HepG2 (cell line): ENCODE measurements around the gene ACACA. TPM values are rescaled to one million over a fixed set of nuclear protein-coding genes. Genes with fewer than 3 reads are reported as not detected.

Experiments
- ATAC-seq: fragments of 200-7000 bp; cut with Tn5 transposase; 3 replicates; pipeline ENCODE4 v1.9.1; 2020; ENCODE audit warnings: mild to moderate bottlenecking, moderate library complexity
- BruUV-seq: library from RNA; stranded (reverse); fragments of 400-500 nt; replicated peaks from 2 replicates; lab custom pipeline; 2021; lab: Mats Ljungman, UMichigan
- CTCF ChIA-PET: fragments of 300-600 bp; formaldehyde crosslinking; extraction: SDS; loops from one replicate; lab custom pipeline; 2021; ENCODE audit warnings: low total read pairs, inconsistent platforms, low intra/inter-chr PET ratio; lab: Yijun Ruan, JAX
- POLR2A ChIA-PET: fragments of 350-600 bp; sonication (Branson Sonifier 250); formaldehyde crosslinking; loops from one replicate; lab custom pipeline; 2020; ENCODE audit warnings: antibody characterized with exemption, inconsistent platforms; lab: Yijun Ruan, JAX
- DNase-seq: peaks from one replicate; pipeline ENCODE4 v3.0.0-alpha.2; 2015; ENCODE audit warnings: low spot score
- FAIRE-seq: peaks from 3 replicates; lab custom pipeline; 2011; peaks lifted over from hg19 to GRCh38; lab: Jason Lieb, UNC
- H2AFZ ChIP-seq: one replicate; pipeline ENCODE4 v1.6.1; 2011; ENCODE audit warnings: low read length, inconsistent platforms
- H3K27ac ChIP-seq: fragments of 300-600 bp; 3 replicates; pipeline ENCODE4 v1.8.0; 2011; ENCODE audit warnings: mixed run types, mild to moderate bottlenecking, mixed read lengths, low read length, inconsistent platforms; ENCODE audit not compliant: insufficient read depth; ENCODE audit errors: extremely low read length
- H3K27me3 ChIP-seq, 2 experiments: fragments of 200-600 bp in 1 of 2; 2 replicates in 1 of 2; 3 replicates in 1 of 2; pipeline versions ENCODE4 v1.6.0 to v1.8.0; 2011; ENCODE audit warnings: low read length in 2 of 2, mild to moderate bottlenecking in 2 of 2, moderate library complexity in 2 of 2, inconsistent platforms in 1 of 2; ENCODE audit not compliant: insufficient read depth in 2 of 2, control insufficient read depth in 1 of 2
- H3K36me3 ChIP-seq, 2 experiments: fragments of 200-600 bp in 1 of 2; replicated peaks in 1 of 2; 2 replicates in 1 of 2; 3 replicates in 1 of 2; pipeline versions ENCODE4 v1.5.1 to v1.8.0; 2011; ENCODE audit warnings: low read length in 2 of 2, inconsistent platforms in 1 of 2; ENCODE audit not compliant: insufficient read depth in 2 of 2, control insufficient read depth in 1 of 2
- H3K4me1 ChIP-seq: 2 replicates; pipeline ENCODE4 v1.5.1; 2012; ENCODE audit warnings: low read length, inconsistent platforms; ENCODE audit not compliant: insufficient read depth
- H3K4me2 ChIP-seq: 2 replicates; pipeline ENCODE4 v1.6.0; 2011; ENCODE audit warnings: low read depth, low read length, inconsistent platforms
- H3K4me3 ChIP-seq, 3 experiments: fragments of 200-600 bp in 1 of 3; sonication (generic), shearing (Covaris generic) in 1 of 3; replicated peaks in 1 of 3; 2 replicates each; pipeline ENCODE4 v1.5.1; 2011 to 2016; ENCODE audit warnings: low read length in 3 of 3, inconsistent platforms in 2 of 3, low read depth in 2 of 3, mild to moderate bottlenecking in 2 of 3, control low read depth in 1 of 3, mixed read lengths in 1 of 3; ENCODE audit not compliant: insufficient read depth in 1 of 3
- H3K79me2 ChIP-seq: one replicate; pipeline ENCODE4 v1.6.1; 2011; ENCODE audit warnings: low read length, inconsistent platforms; ENCODE audit not compliant: insufficient read depth
- H3K9ac ChIP-seq: 2 replicates; pipeline ENCODE4 v1.6.0; 2011; ENCODE audit warnings: mild to moderate bottlenecking, low read depth, low read length, inconsistent platforms; ENCODE audit not compliant: insufficient read depth
- H3K9me3 ChIP-seq: 2 replicates; pipeline ENCODE4 v1.5.1; 2012; ENCODE audit warnings: mild to moderate bottlenecking, low read length
- H4K20me1 ChIP-seq: 2 replicates; pipeline ENCODE4 v1.6.0; 2011; ENCODE audit warnings: inconsistent platforms, mild to moderate bottlenecking, low read length, moderate library complexity; ENCODE audit not compliant: insufficient read depth
- ATF3 ChIP-seq: sonication (generic); formaldehyde crosslinking; IDR thresholded peaks from 2 replicates; pipeline ENCODE4 v1.4.0; 2020; ENCODE audit warnings: missing genetic modification reagents
- ATM ChIP-seq: fragments of 450-650 bp; IDR thresholded peaks from 2 replicates; pipeline ENCODE4 v1.7.1; 2017; ENCODE audit warnings: mild to moderate bottlenecking, borderline replicate concordance
- HBP1 ChIP-seq: IDR thresholded peaks from 2 replicates; pipeline ENCODE4 v1.6.1; 2016; ENCODE audit warnings: low read depth, control low read depth
- PPARG ChIP-seq: conservative IDR thresholded peaks from 2 replicates; pipeline ENCODE4 v1.6.1; 2016; ENCODE audit warnings: missing biosample characterization, missing genetic modification reagents
- REPIN1 ChIP-seq: sonication (generic); formaldehyde crosslinking; IDR thresholded peaks from 2 replicates; pipeline ENCODE4 v1.8.0; 2022; ENCODE audit warnings: missing genetic modification reagents, low read depth, mild to moderate bottlenecking, borderline replicate concordance
- SIN3B ChIP-seq: fragments of 150-350 bp; IDR thresholded peaks from 2 replicates; pipeline ENCODE4 v1.6.1; 2014; ENCODE audit warnings: low read length
- SSRP1 ChIP-seq: IDR thresholded peaks from 2 replicates; pipeline ENCODE4 v1.6.1; 2016; ENCODE audit warnings: control low read depth
- SUZ12 ChIP-seq: fragments of 150-350 bp; IDR thresholded peaks from 2 replicates; pipeline ENCODE4 v1.6.1; 2014; ENCODE audit warnings: low read depth, low read length
- TBL1XR1 ChIP-seq: fragments of 150-350 bp; IDR thresholded peaks from 2 replicates; pipeline ENCODE4 v1.6.1; 2014; ENCODE audit warnings: borderline replicate concordance, low read length; ENCODE audit not compliant: partially characterized antibody
- THRA ChIP-seq: sonication (generic); formaldehyde crosslinking; IDR thresholded peaks from 2 replicates; pipeline ENCODE4 v1.4.0; 2020; ENCODE audit warnings: missing genetic modification reagents, borderline replicate concordance
- ZBTB34 ChIP-seq: sonication (generic); formaldehyde crosslinking; IDR thresholded peaks from 2 replicates; pipeline ENCODE4 v1.8.0; 2022; ENCODE audit warnings: mild to moderate bottlenecking, missing genetic modification reagents
- ZFP1 ChIP-seq: IDR thresholded peaks from 2 replicates; pipeline ENCODE4 v1.6.1; 2016
- ZFP36L1 ChIP-seq: sonication (generic); formaldehyde crosslinking; IDR thresholded peaks from 2 replicates; pipeline ENCODE4 v1.8.0; 2022; ENCODE audit warnings: mild to moderate bottlenecking, missing genetic modification reagents, moderate library complexity
- ZNF180 ChIP-seq: sonication (generic); formaldehyde crosslinking; IDR thresholded peaks from 2 replicates; pipeline ENCODE4 v1.4.0; 2020; ENCODE audit warnings: low read depth, missing genetic modification reagents, borderline replicate concordance
- ZNF275 ChIP-seq: sonication (generic); formaldehyde crosslinking; IDR thresholded peaks from 2 replicates; pipeline ENCODE4 v1.8.0; 2022; ENCODE audit warnings: missing genetic modification reagents, mild to moderate bottlenecking, inconsistent platforms, borderline replicate concordance
- ZNF280B ChIP-seq: sonication (generic); formaldehyde crosslinking; IDR thresholded peaks from 2 replicates; pipeline ENCODE4 v1.5.0; 2020; ENCODE audit warnings: missing genetic modification reagents, mild to moderate bottlenecking, borderline replicate concordance
- ZNF891 ChIP-seq: sonication (generic); formaldehyde crosslinking; IDR thresholded peaks from 2 replicates; pipeline ENCODE4 v1.5.0; 2020; ENCODE audit warnings: mild to moderate bottlenecking, missing genetic modification reagents
- WGBS: methylation state at CpG from one replicate; pipeline ENCODE4 v1.1.6; 2017; ENCODE audit warnings: low lambda C conversion rate; 5-methylcytosine and 5-hydroxymethylcytosine counted together
- in situ Hi-C: cut with HindIII; loops from 2 replicates; pipeline ENCODE4 v1.10.0; 2017; ENCODE audit warnings: low pct_unique_long_range_greater_than_20kb; ENCODE audit not compliant: extremely low pct_ligation_motif_present
- intact Hi-C: fragments of 100-400 bp; cut with micrococcal nuclease; formaldehyde crosslinking; loops from one replicate; pipeline ENCODE4 v1.10.0; 2022; ENCODE audit not compliant: unreplicated experiment
- polyA plus RNA-seq, 8 experiments: library from polyadenylated mRNA; depleted of rRNA in 3 of 8; stranded (reverse) in 7 of 8; unstranded in 1 of 8; fragments of >200 nt; fragmentation: Illumina TruSeq in 4 of 8; extraction: Trizol in 4 of 8; gene quantifications; 2 replicates each; pipeline versions ENCODE4 v1.2.1 to v1.2.3, GENCODE V29; 2011 to 2016; ENCODE audit warnings: low read depth in 4 of 8, missing spikeins in 1 of 8, mixed read lengths in 1 of 8; ENCODE audit not compliant: insufficient read depth in 1 of 8
- total RNA-seq, 5 experiments: library from RNA; depleted of rRNA; stranded (reverse); fragments of >200 nt; fragmentation: Illumina TruSeq; extraction: Trizol; gene quantifications; 2 replicates each; pipeline ENCODE4 v1.2.3, GENCODE V29; 2016; ENCODE audit warnings: low read depth in 1 of 5

ACACA gene
- total and polyA plus RNA-seq, 2 of the 13 experiments (the other 11 are each of a cell fraction or from before 2014, with no cell fraction given) = 39.2 to 47.2 TPM

GRCh38 chr17:37400505-37400904 is 6.1 kb downstream of the ACACA start (continued):
- no peak for TF ChIP-seq HBP1 (CRISPR knock-in tag)
- TF ChIP-seq PPARG (CRISPR knock-in tag) = no peak
- TF ChIP-seq REPIN1 = no peak
- TF ChIP-seq ZNF891 (CRISPR knock-in tag) = no peak
- TF ChIP-seq SUZ12 = no peak
- TF ChIP-seq THRA (CRISPR knock-in tag) = no peak

- ATAC-seq (no peak), DNase-seq (no peak), FAIRE-seq (no peak)
- intact Hi-C loops (no loop called here), in situ Hi-C loops (no loop called here)
- Histone ChIP-seq H3K27me3 (no peaks in the 10 kb centered on the region), H3K4me1 (peaks cover 16% of the 10 kb centered on the region), H3K4me2 (no peak overlapping the region), H3K27ac (no peak overlapping the region), H4K20me1 (no peaks in the 10 kb centered on the region), H3K9me3 (no peaks in the 10 kb centered on the region), H3K79me2 (peaks cover 3% of the 10 kb centered on the region), H3K4me3 (no peak overlapping the region), H2AFZ (no peak overlapping the region), H3K9ac (no peak overlapping the region), H3K36me3 (no peaks in the 10 kb centered on the region)
- WGBS = 95% methylated on average over 5 of the region's 5 CpGs
- BruUV-seq = no TSS peak
- ChIA-PET CTCF (no interaction called here), POLR2A (no interaction called here)
- TF ChIP-seq TBL1XR1 (no peak), ZBTB34 (no peak), SSRP1 (CRISPR knock-in tag) (no peak), ZNF180 (CRISPR knock-in tag) (no peak), ATF3 (CRISPR knock-in tag) (no peak), ZNF275 (no peak), ATM (no peak), ZFP36L1 (CRISPR knock-in tag) (no peak), ZFP1 (CRISPR knock-in tag) (no peak), SIN3B (no peak), ZNF280B (CRISPR knock-in tag) (no peak)
Measured at GRCh38 chr17:37399265-37399803, 7.3 kb downstream of the ACACA start.
